Measurements from ENCODE around the gene IRAK1.
A peak's percentile ranks its signal among the peaks of the same experiment; 100 is the strongest.

IRAK1 gene

DNA sequence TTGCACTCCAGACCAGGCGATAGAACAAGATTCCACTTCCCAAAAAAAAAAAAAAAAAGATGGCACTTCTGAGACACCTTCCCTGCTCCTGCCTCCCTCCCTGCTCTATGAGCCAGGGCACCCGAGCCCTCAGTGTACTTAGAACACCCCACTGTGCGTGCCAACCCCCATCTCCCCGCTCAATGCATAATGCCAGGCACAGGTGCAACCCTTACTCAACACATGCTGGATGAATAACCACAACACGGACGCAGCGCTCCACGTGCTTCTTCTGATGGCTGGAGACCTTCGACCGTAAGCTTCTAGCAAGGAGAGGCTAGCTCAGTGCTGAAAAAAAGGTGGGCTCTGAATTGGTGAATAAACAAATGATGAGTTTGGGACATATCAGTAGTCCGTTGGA is 19.9 kb upstream of the IRAK1 start:
- no peak for DNase-seq
- peak overlapping the region; percentile 17 to 61 for H3K27ac ChIP-seq

DNA sequence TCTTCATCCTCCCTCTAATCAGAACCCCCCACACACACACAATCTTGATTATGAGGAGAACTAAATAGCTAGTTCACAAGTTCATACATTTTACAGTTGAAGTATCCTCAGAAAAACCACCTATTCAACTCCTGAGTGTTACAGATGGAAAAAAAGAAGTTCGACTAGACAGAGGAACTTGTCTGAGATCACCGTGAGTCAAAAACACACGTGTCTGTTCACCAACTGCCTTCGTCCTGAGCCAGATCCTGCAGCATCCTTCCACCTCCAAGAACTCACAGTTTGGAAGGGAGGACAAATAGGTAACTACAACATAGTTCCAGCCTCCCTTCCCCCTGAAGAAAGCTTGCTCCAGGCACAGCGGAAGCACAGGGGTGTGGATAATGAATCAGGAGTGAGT is 19.0 kb upstream of the IRAK1 start:
- TF ChIP-seq, protein P1, sequence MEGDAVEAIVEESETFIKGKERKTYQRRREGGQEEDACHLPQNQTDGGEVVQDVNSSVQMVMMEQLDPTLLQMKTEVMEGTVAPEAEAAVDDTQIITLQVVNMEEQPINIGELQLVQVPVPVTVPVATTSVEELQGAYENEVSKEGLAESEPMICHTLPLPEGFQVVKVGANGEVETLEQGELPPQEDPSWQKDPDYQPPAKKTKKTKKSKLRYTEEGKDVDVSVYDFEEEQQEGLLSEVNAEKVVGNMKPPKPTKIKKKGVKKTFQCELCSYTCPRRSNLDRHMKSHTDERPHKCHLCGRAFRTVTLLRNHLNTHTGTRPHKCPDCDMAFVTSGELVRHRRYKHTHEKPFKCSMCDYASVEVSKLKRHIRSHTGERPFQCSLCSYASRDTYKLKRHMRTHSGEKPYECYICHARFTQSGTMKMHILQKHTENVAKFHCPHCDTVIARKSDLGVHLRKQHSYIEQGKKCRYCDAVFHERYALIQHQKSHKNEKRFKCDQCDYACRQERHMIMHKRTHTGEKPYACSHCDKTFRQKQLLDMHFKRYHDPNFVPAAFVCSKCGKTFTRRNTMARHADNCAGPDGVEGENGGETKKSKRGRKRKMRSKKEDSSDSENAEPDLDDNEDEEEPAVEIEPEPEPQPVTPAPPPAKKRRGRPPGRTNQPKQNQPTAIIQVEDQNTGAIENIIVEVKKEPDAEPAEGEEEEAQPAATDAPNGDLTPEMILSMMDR (IDR thresholded peaks at IDR 0.05), result no peak
- Histone ChIP-seq H3K27ac (no peak overlapping the region), H3K36me3 (no peaks in the 10 kb centered on the region), H3K27me3 (no peaks in the 10 kb centered on the region), H3K4me1 (peaks cover 0 to 60% (median 16%) of the 10 kb centered on the region in 4 donors), H3K4me3 (no peak overlapping the region), H3K9me3 (no peaks in the 10 kb centered on the region)
- no peak for DNase-seq
- intact Hi-C loops (cut with DNase I; ENCODE audit: low total_unique reads), result no loop called here

More for the DNA sequence above, 19.9 kb upstream of the IRAK1 start:
- H3K4me1 ChIP-seq, result peaks cover 0 to 69% (median 20%) of the 10 kb centered on the region in 4 donors
- intact Hi-C loops (cut with DNase I; ENCODE audit: low total_unique reads), result no loop called here
- TF ChIP-seq, protein P1 (IDR thresholded peaks at IDR 0.05), result no peak
- no peak overlapping the region for H3K4me3 ChIP-seq
- H3K9me3 ChIP-seq, result no peaks in the 10 kb centered on the region
- no peaks in the 10 kb centered on the region for H3K27me3 ChIP-seq
- no peaks in the 10 kb centered on the region for H3K36me3 ChIP-seq

DNA sequence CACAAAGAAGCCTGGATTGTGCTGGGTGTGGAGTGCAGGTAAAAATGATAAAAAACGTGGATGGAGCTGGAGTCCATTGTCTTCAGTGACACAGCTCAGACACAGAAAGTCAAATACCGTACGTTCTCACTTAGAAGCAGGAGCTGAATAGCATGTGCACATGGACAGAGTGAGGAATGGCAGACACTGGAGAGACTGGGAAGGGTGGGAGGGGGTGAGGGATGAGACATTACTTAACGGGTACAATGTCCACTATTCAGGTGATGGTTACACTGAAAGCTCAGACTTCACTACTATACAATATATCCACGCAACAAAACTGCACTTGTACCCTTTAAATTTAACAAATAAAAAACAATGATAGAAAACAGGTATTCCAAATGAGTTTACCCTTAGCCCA is 18.1 kb upstream of the IRAK1 start:
- Histone ChIP-seq H3K36me3 (no peaks in the 10 kb centered on the region), H3K4me3 (no peak overlapping the region), H3K9me3 (no peaks in the 10 kb centered on the region), H3K27me3 (no peaks in the 10 kb centered on the region), H3K4me1 (peaks cover 0 to 53% (median 12%) of the 10 kb centered on the region in 4 donors), H3K27ac (no peak overlapping the region)
- intact Hi-C loops (cut with DNase I; ENCODE audit: low total_unique reads), result no loop called here
- no peak for DNase-seq
- TF ChIP-seq, protein P1 (IDR thresholded peaks at IDR 0.05), result no peak

DNA sequence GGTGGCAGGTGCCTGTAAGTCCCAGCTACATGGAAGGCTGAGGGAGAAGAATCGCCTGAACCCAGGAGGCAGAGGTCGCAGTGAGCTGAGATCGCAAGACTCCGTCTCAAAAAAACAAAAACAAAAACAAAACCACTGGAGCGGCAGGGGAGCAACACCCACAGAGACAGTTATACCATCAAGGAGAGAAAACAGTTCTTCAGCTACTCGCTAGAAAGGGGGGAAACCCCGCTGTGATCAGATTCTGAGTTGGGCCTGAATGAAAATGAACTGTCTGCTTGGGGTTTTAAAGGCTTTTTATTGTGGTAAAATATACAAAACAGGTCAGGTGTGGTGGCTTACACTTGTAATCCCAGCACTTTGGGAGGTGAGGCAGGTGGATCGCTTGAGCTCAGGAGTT is 16.8 kb upstream of the IRAK1 start:
- intact Hi-C loops (cut with DNase I; ENCODE audit: low total_unique reads), result no loop called here
- Histone ChIP-seq H3K27me3 (no peaks in the 10 kb centered on the region), H3K4me3 (no peak overlapping the region), H3K36me3 (peaks cover 8% of the 10 kb centered on the region in 3 donors), H3K27ac (no peak overlapping the region), H3K9me3 (no peaks in the 10 kb centered on the region), H3K4me1 (peaks cover 0 to 45% (median 12%) of the 10 kb centered on the region in 4 donors)
- TF ChIP-seq, protein P1 (IDR thresholded peaks at IDR 0.05), result no peak
- no peak for DNase-seq

DNA sequence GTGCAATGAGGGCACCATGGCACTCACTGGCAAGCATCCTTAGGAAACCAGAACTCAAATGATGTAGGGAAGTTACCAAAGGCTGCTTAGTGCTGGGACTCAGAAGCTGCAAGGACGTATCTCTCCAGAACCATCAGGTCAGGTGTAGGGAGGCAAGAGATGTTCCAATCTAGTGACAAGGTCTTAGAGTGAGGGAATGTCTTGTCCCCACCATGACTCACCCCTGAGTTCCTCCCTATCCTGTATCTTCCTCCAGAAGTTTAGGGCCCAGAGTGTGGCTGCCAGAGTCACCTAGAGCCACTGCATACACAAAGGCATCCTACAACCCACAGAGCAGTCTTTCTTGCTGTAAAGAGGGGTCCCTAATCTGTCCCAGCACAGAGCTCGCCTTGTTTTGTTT is 14.1 kb upstream of the IRAK1 start:
- intact Hi-C loops (cut with DNase I; ENCODE audit: low total_unique reads), result no loop called here
- H3K36me3 ChIP-seq, result peaks cover 27 to 31% (median 29%) of the 10 kb centered on the region in 3 donors
- H3K4me3 ChIP-seq, result no peak overlapping the region
- no peak overlapping the region for H3K27ac ChIP-seq
- DNase-seq, result no peak
- TF ChIP-seq, protein P1 (IDR thresholded peaks at IDR 0.05), result no peak
- H3K4me1 ChIP-seq, result peaks cover 0 to 24% (median 7%) of the 10 kb centered on the region in 4 donors
- H3K27me3 ChIP-seq, result no peaks in the 10 kb centered on the region
- H3K9me3 ChIP-seq, result no peaks in the 10 kb centered on the region

DNA sequence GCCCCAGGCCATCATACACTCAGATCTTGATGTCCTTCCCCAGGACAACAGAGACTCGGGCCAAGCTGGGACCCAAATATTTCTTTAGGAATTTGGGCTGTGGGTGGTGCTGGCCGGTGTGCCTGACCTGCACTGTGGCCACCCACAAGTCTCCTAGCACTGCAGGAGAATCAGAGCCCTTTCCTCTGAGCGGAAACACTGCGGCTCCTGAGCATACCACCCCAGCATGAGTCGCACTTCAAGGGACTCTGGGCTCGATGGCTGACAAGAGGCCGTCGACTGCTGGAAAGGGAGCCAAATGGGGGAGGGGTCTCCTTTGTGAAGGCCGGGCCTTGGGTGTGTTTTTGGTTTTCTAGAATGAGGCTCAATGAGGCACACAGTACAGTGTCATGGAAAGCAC is 13.0 kb upstream of the IRAK1 start:
- TF ChIP-seq, protein P1 (IDR thresholded peaks at IDR 0.05), result no peak
- Histone ChIP-seq H3K4me1 (peaks cover 0 to 30% (median 7%) of the 10 kb centered on the region in 4 donors), H3K27me3 (no peaks in the 10 kb centered on the region), H3K9me3 (no peaks in the 10 kb centered on the region), H3K36me3 (peaks cover 27 to 33% (median 31%) of the 10 kb centered on the region in 3 donors), H3K27ac (no peak overlapping the region), H3K4me3 (no peak overlapping the region)
- no peak for DNase-seq
- intact Hi-C loops (cut with DNase I; ENCODE audit: low total_unique reads), result no loop called here

Data from tibial artery (tissue), 4 donors.